Measurements from ENCODE around the gene GNAT2. TPM values are rescaled to one million over a fixed set of nuclear protein-coding genes. Genes with fewer than 3 reads are reported as not detected.

The GNAT2 gene
- polyA plus RNA-seq, 2 donors, result not detected

DNA sequence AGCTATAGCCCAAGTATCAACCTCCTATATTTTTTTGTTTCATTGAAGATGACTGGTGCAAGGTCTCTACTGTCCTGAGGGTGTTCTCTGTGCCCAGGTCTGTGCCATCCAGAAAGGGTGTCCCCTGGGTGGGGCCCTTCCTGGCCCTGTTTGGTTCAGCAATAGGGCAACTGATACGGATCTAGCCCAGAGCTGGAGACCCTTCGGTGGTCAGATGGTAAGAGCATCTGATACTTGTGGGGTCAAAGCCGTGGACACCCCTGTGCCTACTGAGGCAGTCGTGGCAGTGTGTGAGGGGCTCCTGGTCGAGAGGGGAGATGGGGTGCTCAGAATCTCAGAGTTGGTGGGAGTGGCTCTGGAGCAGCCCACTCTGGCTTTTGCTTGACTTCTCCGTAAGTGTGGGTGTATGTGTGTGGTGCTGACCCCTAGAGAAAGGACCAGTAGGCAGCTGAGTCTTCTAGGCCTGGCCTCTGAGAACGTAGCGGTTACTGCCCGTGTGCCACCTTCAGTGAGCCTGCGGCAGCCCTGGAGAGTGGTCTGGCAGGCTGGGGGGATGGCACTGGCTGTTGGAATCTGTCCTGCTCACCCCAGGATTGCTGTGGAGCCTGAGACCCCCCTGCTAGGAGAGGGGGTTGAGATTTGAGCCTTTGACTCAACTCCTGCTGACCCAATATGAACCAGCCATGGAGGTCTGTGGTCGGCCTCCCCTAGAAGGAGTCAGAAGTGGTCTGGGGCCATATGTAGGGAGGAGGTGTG, 2.9 kb upstream of the GNAT2 start:
- no peak overlapping the region for H3K27ac ChIP-seq (ENCODE audit: low read depth in 2 of 2, low read length in 1 of 2)
- peaks cover 9 to 19% of the 10 kb centered on the region in 2 donors for H3K4me1 ChIP-seq (ENCODE audit: control insufficient read depth in 2 of 2, insufficient read depth in 2 of 2, low read length in 1 of 2)

DNA sequence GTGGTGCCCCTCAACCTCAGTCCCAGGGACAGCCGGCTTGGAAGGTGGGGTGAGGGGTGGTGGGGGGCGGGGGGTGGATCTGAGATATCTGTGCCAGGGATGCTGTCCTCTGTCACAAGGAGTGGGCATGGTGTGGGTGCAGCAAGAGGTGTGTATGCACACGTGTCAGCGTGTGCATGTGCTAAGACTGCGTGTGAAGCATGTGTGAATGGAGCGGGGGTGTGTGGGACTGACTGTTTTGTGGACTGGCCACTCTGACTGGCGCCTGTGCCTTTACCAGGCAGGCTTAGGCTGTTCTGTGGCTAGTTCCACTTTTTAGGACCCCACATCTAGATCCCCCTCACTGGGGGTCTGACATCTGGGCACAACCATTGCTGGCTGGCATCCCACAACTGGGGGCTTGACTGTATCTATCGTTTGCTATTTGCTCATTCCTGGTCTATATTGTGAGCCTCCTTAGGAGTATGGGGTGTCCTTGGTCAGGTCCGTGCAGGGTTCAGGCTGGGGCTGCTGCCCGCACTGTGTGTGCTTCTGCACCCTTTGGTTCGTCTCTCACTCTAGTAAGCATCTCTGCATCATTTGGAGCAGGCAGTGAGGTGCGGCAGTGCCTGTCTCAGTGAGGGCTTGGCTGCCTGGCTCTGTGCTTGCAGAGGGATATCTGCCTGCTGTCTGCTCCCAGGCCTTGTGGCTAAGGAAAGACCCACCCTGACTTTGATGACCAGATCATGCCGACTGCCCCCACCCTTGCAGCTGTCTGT, 2.1 kb upstream of the GNAT2 start:
- Histone ChIP-seq H3K4me1 (ENCODE audit: control insufficient read depth in 2 of 2, insufficient read depth in 2 of 2, low read length in 1 of 2) (peaks cover 12 to 19% of the 10 kb centered on the region in 2 donors), H3K36me3 (ENCODE audit: control insufficient read depth in 2 of 2, insufficient read depth in 2 of 2, low read length in 1 of 2) (peaks cover 0 to 2% of the 10 kb centered on the region in 2 donors), H3K27me3 (ENCODE audit: control insufficient read depth in 1 of 2, insufficient read depth in 2 of 2, low read length in 2 of 2) (no peaks in the 10 kb centered on the region), H3K9me3 (ENCODE audit: control insufficient read depth in 2 of 2, insufficient read depth in 1 of 2, low read depth in 1 of 2, low read length in 1 of 2) (no peaks in the 10 kb centered on the region), H3K4me3 (ENCODE audit: low read depth in 1 of 2, low read length in 2 of 2) (peak overlapping the region; percentile 46 to 67), H3K27ac (ENCODE audit: low read depth in 2 of 2, low read length in 1 of 2) (peak overlapping the region in 1 of 2 donors; percentile 82)
- 32 to 37% methylated on average over 13 of the region's 13 CpGs for WGBS, 2 donors

More for the DNA sequence above, 2.9 kb upstream of the GNAT2 start:
- Histone ChIP-seq H3K9me3 (ENCODE audit: control insufficient read depth in 2 of 2, insufficient read depth in 1 of 2, low read depth in 1 of 2, low read length in 1 of 2) (no peaks in the 10 kb centered on the region), H3K4me3 (ENCODE audit: low read depth in 1 of 2, low read length in 2 of 2) (no peak overlapping the region), H3K27me3 (ENCODE audit: control insufficient read depth in 1 of 2, insufficient read depth in 2 of 2, low read length in 2 of 2) (no peaks in the 10 kb centered on the region), H3K36me3 (ENCODE audit: control insufficient read depth in 2 of 2, insufficient read depth in 2 of 2, low read length in 1 of 2) (peaks cover 0 to 10% of the 10 kb centered on the region in 2 donors)
- 85 to 86% methylated on average over 11 of the region's 11 CpGs for WGBS, 2 donors

DNA sequence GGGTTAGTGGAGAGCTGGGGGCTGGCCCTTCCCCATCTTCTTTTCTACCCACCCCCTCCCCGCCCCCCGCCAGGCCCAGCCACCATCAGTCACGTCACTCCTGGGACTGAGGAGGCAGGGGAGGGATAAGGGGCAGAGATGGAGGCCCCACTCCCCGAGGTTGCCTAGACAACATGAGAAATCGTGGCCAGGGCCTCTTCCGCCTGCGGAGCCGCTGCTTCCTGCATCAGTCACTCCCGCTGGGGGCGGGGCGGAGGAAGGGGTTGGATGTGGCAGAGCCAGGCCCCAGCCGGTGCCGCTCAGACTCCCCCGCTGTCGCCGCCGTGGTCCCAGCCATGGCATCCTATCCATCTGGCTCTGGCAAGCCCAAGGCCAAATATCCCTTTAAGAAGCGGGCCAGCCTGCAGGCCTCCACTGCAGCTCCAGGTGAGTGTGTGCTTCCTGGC, 1.4 kb upstream of the GNAT2 start:
- Histone ChIP-seq H3K4me1 (ENCODE audit: control insufficient read depth in 2 of 2, insufficient read depth in 2 of 2, low read length in 1 of 2) (peaks cover 12 to 19% of the 10 kb centered on the region in 2 donors), H3K27me3 (ENCODE audit: control insufficient read depth in 1 of 2, insufficient read depth in 2 of 2, low read length in 2 of 2) (no peaks in the 10 kb centered on the region), H3K4me3 (ENCODE audit: low read depth in 1 of 2, low read length in 2 of 2) (peak overlapping the region; percentile 63 to 67), H3K36me3 (ENCODE audit: control insufficient read depth in 2 of 2, insufficient read depth in 2 of 2, low read length in 1 of 2) (no peaks in the 10 kb centered on the region), H3K9me3 (ENCODE audit: control insufficient read depth in 2 of 2, insufficient read depth in 1 of 2, low read depth in 1 of 2, low read length in 1 of 2) (no peaks in the 10 kb centered on the region), H3K27ac (ENCODE audit: low read depth in 2 of 2, low read length in 1 of 2) (peak overlapping the region; percentile 69 to 82)
- WGBS, 2 donors, result 0 to 1% methylated on average over 18 of the region's 18 CpGs

DNA sequence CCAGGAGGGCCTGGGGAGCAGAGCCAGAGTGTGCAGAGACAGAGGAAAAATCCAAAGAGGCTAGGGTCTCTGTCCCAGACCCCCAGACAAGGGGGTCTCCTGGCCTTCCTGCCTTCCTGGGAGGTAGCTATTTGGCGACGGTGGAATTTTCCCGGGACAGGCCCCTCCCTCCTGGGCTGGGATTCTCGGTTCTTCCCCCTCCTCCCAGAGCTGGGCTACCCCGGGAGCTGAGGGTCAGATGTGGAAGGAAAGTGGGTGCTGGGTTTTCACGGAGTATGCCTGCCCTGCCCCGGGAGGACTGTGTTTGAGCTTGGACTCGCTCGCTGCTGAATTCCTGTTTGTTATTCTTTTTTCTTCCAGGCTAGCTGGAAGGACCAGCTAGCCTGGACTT, 980 bp upstream of the GNAT2 start:
- H3K4me3 ChIP-seq (ENCODE audit: low read depth in 1 of 2, low read length in 2 of 2), result peak overlapping the region; percentile 63 to 67
- WGBS, 2 donors, result 0 to 1% methylated on average over 9 of the region's 9 CpGs
- no peaks in the 10 kb centered on the region for H3K9me3 ChIP-seq (ENCODE audit: control insufficient read depth in 2 of 2, insufficient read depth in 1 of 2, low read depth in 1 of 2, low read length in 1 of 2)
- H3K36me3 ChIP-seq (ENCODE audit: control insufficient read depth in 2 of 2, insufficient read depth in 2 of 2, low read length in 1 of 2), result no peaks in the 10 kb centered on the region
- no peaks in the 10 kb centered on the region for H3K27me3 ChIP-seq (ENCODE audit: control insufficient read depth in 1 of 2, insufficient read depth in 2 of 2, low read length in 2 of 2)
- H3K27ac ChIP-seq (ENCODE audit: low read depth in 2 of 2, low read length in 1 of 2), result peak overlapping the region; percentile 69 to 82
- H3K4me1 ChIP-seq (ENCODE audit: control insufficient read depth in 2 of 2, insufficient read depth in 2 of 2, low read length in 1 of 2), result peaks cover 12 to 19% of the 10 kb centered on the region in 2 donors

DNA sequence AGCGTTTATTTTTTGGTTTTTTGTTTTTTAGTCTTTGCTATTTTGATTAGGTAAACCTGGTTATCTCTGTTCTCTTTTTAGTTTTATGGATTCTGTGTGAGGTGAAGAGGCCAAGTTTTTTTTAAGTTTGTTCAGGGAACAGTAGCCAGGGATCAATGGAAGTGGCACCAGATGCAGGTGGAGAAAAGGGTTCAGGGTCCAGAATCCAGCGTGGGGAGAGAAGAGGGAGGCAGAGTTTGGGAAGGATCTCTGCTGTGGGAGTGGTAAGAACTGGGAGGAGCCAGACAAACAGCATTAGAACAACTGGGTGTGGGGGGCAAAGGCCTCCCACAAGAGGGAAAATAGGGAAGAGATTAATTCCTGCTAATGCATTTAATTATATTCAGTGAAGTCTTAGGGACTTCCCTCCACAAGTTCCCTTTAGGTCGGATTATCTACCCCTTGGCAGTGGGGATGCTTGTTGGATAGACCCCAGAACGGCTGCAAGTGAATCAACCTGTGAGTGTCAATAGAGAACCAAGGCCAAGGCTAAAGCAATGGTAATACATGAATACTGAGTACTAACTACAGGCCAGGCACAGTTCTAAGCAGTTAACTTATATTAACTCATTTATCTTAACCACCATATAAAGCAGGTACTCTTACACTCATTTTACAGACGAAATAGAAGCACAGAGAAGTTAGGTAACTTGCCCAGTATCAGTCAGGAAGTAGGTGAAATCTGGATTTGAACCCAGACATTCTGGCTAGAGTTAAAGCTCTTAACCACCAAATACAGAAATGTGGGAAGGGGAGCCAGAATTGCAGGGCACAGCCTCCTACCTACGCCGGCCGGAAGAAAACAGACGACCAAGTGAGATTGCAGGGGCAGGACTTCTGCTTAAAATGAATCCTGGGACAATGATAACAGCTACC, 498 bp downstream of the GNAT2 start:
- Histone ChIP-seq H3K4me1 (ENCODE audit: control insufficient read depth in 2 of 2, insufficient read depth in 2 of 2, low read length in 1 of 2) (peaks cover 4 to 13% of the 10 kb centered on the region in 2 donors), H3K4me3 (ENCODE audit: low read depth in 1 of 2, low read length in 2 of 2) (peak overlapping the region; percentile 63 to 67)
- 26 to 43% methylated on average over 9 of the region's 9 CpGs for WGBS, 2 donors

DNA sequence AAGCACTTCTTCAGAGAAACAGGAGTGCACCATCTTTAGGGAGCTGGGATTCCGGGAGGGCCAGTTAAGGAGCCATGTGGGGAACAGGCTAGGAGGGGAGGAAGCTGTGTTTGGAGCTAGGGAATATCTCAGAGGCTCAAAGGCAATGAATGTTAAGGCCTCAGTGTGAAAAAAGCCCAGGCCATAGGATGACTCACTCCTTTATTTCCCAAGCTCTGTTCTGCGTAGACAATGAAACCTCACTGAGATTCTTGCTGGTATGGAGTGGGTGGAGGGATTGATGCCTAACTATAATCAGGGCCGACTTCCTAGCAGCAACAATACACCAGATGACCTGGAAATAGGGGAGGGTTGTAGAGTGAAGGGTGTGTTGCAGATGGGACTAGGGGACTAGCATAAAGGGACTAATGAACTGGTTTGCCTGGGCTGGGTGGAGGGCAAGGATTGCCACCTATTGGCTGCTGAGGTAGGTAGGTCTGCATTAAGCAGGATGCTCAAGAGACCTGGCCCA, 2.1 kb downstream of the GNAT2 start:
- H3K27ac ChIP-seq (ENCODE audit: low read depth in 2 of 2, low read length in 1 of 2), result peak overlapping the region in 1 of 2 donors; percentile 2
- H3K4me1 ChIP-seq (ENCODE audit: control insufficient read depth in 2 of 2, insufficient read depth in 2 of 2, low read length in 1 of 2), result peaks cover 2 to 9% of the 10 kb centered on the region in 2 donors
- H3K27me3 ChIP-seq (ENCODE audit: control insufficient read depth in 1 of 2, insufficient read depth in 2 of 2, low read length in 2 of 2), result no peaks in the 10 kb centered on the region
- WGBS, 2 donors, result 42 to 45% methylated on average over 3 of the region's 3 CpGs
- no peaks in the 10 kb centered on the region for H3K9me3 ChIP-seq (ENCODE audit: control insufficient read depth in 2 of 2, insufficient read depth in 1 of 2, low read depth in 1 of 2, low read length in 1 of 2)
- no peak overlapping the region for H3K4me3 ChIP-seq (ENCODE audit: low read depth in 1 of 2, low read length in 2 of 2)
- H3K36me3 ChIP-seq (ENCODE audit: control insufficient read depth in 2 of 2, insufficient read depth in 2 of 2, low read length in 1 of 2), result no peaks in the 10 kb centered on the region

More for the DNA sequence above, 498 bp downstream of the GNAT2 start:
- Histone ChIP-seq H3K27me3 (ENCODE audit: control insufficient read depth in 1 of 2, insufficient read depth in 2 of 2, low read length in 2 of 2) (no peaks in the 10 kb centered on the region), H3K27ac (ENCODE audit: low read depth in 2 of 2, low read length in 1 of 2) (peak overlapping the region; percentile 69 to 82), H3K36me3 (ENCODE audit: control insufficient read depth in 2 of 2, insufficient read depth in 2 of 2, low read length in 1 of 2) (no peaks in the 10 kb centered on the region), H3K9me3 (ENCODE audit: control insufficient read depth in 2 of 2, insufficient read depth in 1 of 2, low read depth in 1 of 2, low read length in 1 of 2) (no peaks in the 10 kb centered on the region)

DNA sequence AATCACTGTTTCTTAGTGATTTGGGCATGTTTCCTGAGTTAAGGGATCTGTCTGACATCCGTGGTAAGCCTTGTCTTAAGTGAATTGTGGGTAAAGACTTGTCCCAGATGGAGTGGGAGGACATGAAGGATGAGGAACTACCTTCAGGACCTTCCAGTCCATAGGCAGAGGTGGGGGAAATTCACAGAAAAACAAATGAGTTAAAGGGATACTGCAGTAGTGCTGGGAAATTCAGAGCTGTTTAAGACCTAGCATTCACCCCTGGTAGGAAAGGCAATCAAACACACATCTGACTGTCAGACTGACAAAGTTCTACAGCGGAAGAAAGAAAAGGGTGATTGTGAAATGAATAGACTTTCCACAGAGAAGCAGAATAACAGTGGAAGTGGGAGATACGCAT, 3.0 kb downstream of the GNAT2 start:
- WGBS, 2 donors, result 73 to 76% methylated on average over 3 of the region's 3 CpGs
- Histone ChIP-seq H3K27ac (ENCODE audit: low read depth in 2 of 2, low read length in 1 of 2) (no peak overlapping the region), H3K4me1 (ENCODE audit: control insufficient read depth in 2 of 2, insufficient read depth in 2 of 2, low read length in 1 of 2) (peaks cover 2 to 4% of the 10 kb centered on the region in 2 donors), H3K36me3 (ENCODE audit: control insufficient read depth in 2 of 2, insufficient read depth in 2 of 2, low read length in 1 of 2) (no peaks in the 10 kb centered on the region), H3K4me3 (ENCODE audit: low read depth in 1 of 2, low read length in 2 of 2) (no peak overlapping the region), H3K9me3 (ENCODE audit: control insufficient read depth in 2 of 2, insufficient read depth in 1 of 2, low read depth in 1 of 2, low read length in 1 of 2) (no peaks in the 10 kb centered on the region), H3K27me3 (ENCODE audit: control insufficient read depth in 1 of 2, insufficient read depth in 2 of 2, low read length in 2 of 2) (no peaks in the 10 kb centered on the region)

DNA sequence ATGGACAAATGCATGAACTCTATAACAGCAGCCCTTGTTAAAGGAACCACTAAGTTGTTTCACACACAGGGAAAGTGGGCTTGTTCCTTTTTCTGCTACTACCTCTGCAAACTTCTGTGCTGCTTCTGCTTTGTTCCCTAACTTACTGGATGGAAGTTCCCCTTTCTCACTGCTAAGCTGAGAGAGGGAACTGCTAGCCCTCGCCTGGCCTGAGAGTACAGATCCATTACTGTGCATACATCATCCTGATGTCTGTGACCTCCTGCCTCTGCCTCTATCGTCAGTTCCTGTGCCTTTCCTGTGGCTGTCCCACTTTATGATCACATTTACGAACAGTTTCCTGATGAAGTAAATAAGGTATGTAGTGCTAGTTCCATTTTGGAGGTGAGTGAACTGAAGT, 3.5 kb downstream of the GNAT2 start:
- Histone ChIP-seq H3K9me3 (ENCODE audit: control insufficient read depth in 2 of 2, insufficient read depth in 1 of 2, low read depth in 1 of 2, low read length in 1 of 2) (no peaks in the 10 kb centered on the region), H3K36me3 (ENCODE audit: control insufficient read depth in 2 of 2, insufficient read depth in 2 of 2, low read length in 1 of 2) (no peaks in the 10 kb centered on the region), H3K27me3 (ENCODE audit: control insufficient read depth in 1 of 2, insufficient read depth in 2 of 2, low read length in 2 of 2) (no peaks in the 10 kb centered on the region), H3K27ac (ENCODE audit: low read depth in 2 of 2, low read length in 1 of 2) (no peak overlapping the region), H3K4me3 (ENCODE audit: low read depth in 1 of 2, low read length in 2 of 2) (no peak overlapping the region), H3K4me1 (ENCODE audit: control insufficient read depth in 2 of 2, insufficient read depth in 2 of 2, low read length in 1 of 2) (peaks cover 2% of the 10 kb centered on the region in 2 donors)
- WGBS, 2 donors, result 58 to 70% methylated on average over 3 of the region's 3 CpGs

All from esophagus (tissue), 2 donors.